ENCODE data around the gene SPRYD3.
"Not testable (repeated sequence)": the region's sequence is repeated elsewhere in the genome, so short reads cannot be mapped to it uniquely, and the experiment has no call there.

SPRYD3 gene

GRCh38 chr12:53113951-53114350 lies 34.8 kb upstream of the SPRYD3 start:
- no peaks in the 10 kb centered on the region for H3K27me3 ChIP-seq (ENCODE audit: insufficient read depth, low read length)
- peak overlapping the region; percentile 54 for H3K27ac ChIP-seq (ENCODE audit: low read depth, low read length, poor library complexity, severe bottlenecking)

GRCh38 chr12:53113136-53113705 lies 34.0 kb upstream of the SPRYD3 start:
- H3F3A ChIP-seq (ENCODE audit: insufficient read depth, low read length), result no peaks in the 10 kb centered on the region
- no peak for TF ChIP-seq CTCF (IDR thresholded peaks at IDR 0.05; ENCODE audit: low read length)
- TF ChIP-seq EZH2 (IDR thresholded peaks at IDR 0.05; ENCODE audit: borderline replicate concordance, low read length), result no peak
- peak overlapping the region; percentile 6; the same call in 1 of the 2 replicates for H3K4me2 ChIP-seq (ENCODE audit: low read length)
- no peaks in the 10 kb centered on the region for H3K79me2 ChIP-seq (ENCODE audit: insufficient read depth, low read length)
- peaks cover 22% of the 10 kb centered on the region for H3K4me1 ChIP-seq (ENCODE audit: insufficient read depth, low read length, severe bottlenecking)
- no peak overlapping the region for H2AFZ ChIP-seq (ENCODE audit: low read length)
- H3K9ac ChIP-seq (ENCODE audit: low read length), result no peak overlapping the region
- no peak overlapping the region for H3K4me3 ChIP-seq (ENCODE audit: low read depth, low read length, poor library complexity, severe bottlenecking)
- no peaks in the 10 kb centered on the region for H4K20me1 ChIP-seq (ENCODE audit: insufficient read depth, low read length)
- no peaks in the 10 kb centered on the region for H3K9me2 ChIP-seq (ENCODE audit: low read depth, low read length)
- peak overlapping the region; percentile 54 for H3K27ac ChIP-seq (ENCODE audit: low read depth, low read length, poor library complexity, severe bottlenecking)
- H3K27me3 ChIP-seq (ENCODE audit: insufficient read depth, low read length), result no peaks in the 10 kb centered on the region
- peaks cover 4% of the 10 kb centered on the region; the same call in 1 of the 2 replicates for H3K36me3 ChIP-seq (ENCODE audit: insufficient read depth, low read length)
- no peaks in the 10 kb centered on the region for H3K9me3 ChIP-seq (ENCODE audit: low read length)

More at GRCh38 chr12:53113951-53114350, 34.8 kb upstream of the SPRYD3 start:
- Histone ChIP-seq H3K9me3 (ENCODE audit: low read length) (no peaks in the 10 kb centered on the region), H3K4me2 (ENCODE audit: low read length) (no peak overlapping the region), H3K79me2 (ENCODE audit: insufficient read depth, low read length) (no peaks in the 10 kb centered on the region), H2AFZ (ENCODE audit: low read length) (no peak overlapping the region), H3K4me1 (ENCODE audit: insufficient read depth, low read length, severe bottlenecking) (peaks cover 22% of the 10 kb centered on the region), H4K20me1 (ENCODE audit: insufficient read depth, low read length) (no peaks in the 10 kb centered on the region), H3K9ac (ENCODE audit: low read length) (no peak overlapping the region), H3F3A (ENCODE audit: insufficient read depth, low read length) (no peaks in the 10 kb centered on the region), H3K9me2 (ENCODE audit: low read depth, low read length) (no peaks in the 10 kb centered on the region), H3K36me3 (ENCODE audit: insufficient read depth, low read length) (no peaks in the 10 kb centered on the region), H3K4me3 (ENCODE audit: low read depth, low read length, poor library complexity, severe bottlenecking) (no peak overlapping the region)
- TF ChIP-seq CTCF (IDR thresholded peaks at IDR 0.05; ENCODE audit: low read length) (no peak), EZH2 (IDR thresholded peaks at IDR 0.05; ENCODE audit: borderline replicate concordance, low read length) (no peak)

GRCh38 chr12:53112431-53112830 lies 33.2 kb upstream of the SPRYD3 start:
- not testable (repeated sequence) for H3K27ac ChIP-seq (ENCODE audit: low read depth, low read length, poor library complexity, severe bottlenecking); H3K9ac ChIP-seq (ENCODE audit: low read length); H3K4me2 ChIP-seq (ENCODE audit: low read length); H3K4me3 ChIP-seq (ENCODE audit: low read depth, low read length, poor library complexity, severe bottlenecking); H3F3A ChIP-seq (ENCODE audit: insufficient read depth, low read length); H3K36me3 ChIP-seq (ENCODE audit: insufficient read depth, low read length); H4K20me1 ChIP-seq (ENCODE audit: insufficient read depth, low read length); H3K79me2 ChIP-seq (ENCODE audit: insufficient read depth, low read length); H3K27me3 ChIP-seq (ENCODE audit: insufficient read depth, low read length); H3K9me2 ChIP-seq (ENCODE audit: low read depth, low read length); H2AFZ ChIP-seq (ENCODE audit: low read length); H3K9me3 ChIP-seq (ENCODE audit: low read length)
- peaks cover 22% of the 10 kb centered on the region for H3K4me1 ChIP-seq (ENCODE audit: insufficient read depth, low read length, severe bottlenecking)

GRCh38 chr12:53107122-53107521 lies 27.9 kb upstream of the SPRYD3 start:
- no peak overlapping the region for H2AFZ ChIP-seq (ENCODE audit: low read length)
- no peaks in the 10 kb centered on the region for H4K20me1 ChIP-seq (ENCODE audit: insufficient read depth, low read length)
- H3K4me2 ChIP-seq (ENCODE audit: low read length), result no peak overlapping the region
- no peak overlapping the region for H3K4me3 ChIP-seq (ENCODE audit: low read depth, low read length, poor library complexity, severe bottlenecking)
- H3F3A ChIP-seq (ENCODE audit: insufficient read depth, low read length), result no peaks in the 10 kb centered on the region
- TF ChIP-seq CTCF (IDR thresholded peaks at IDR 0.05; ENCODE audit: low read length), result no peak
- no peak for TF ChIP-seq EZH2 (IDR thresholded peaks at IDR 0.05; ENCODE audit: borderline replicate concordance, low read length)
- H3K36me3 ChIP-seq (ENCODE audit: insufficient read depth, low read length), result peaks cover 9% of the 10 kb centered on the region; the same call in 1 of the 2 replicates
- no peak overlapping the region for H3K9ac ChIP-seq (ENCODE audit: low read length)
- H3K4me1 ChIP-seq (ENCODE audit: insufficient read depth, low read length, severe bottlenecking), result peaks cover 27% of the 10 kb centered on the region
- H3K79me2 ChIP-seq (ENCODE audit: insufficient read depth, low read length), result no peaks in the 10 kb centered on the region
- no peaks in the 10 kb centered on the region for H3K9me3 ChIP-seq (ENCODE audit: low read length)
- H3K27ac ChIP-seq (ENCODE audit: low read depth, low read length, poor library complexity, severe bottlenecking), result no peak overlapping the region
- H3K9me2 ChIP-seq (ENCODE audit: low read depth, low read length), result no peaks in the 10 kb centered on the region
- H3K27me3 ChIP-seq (ENCODE audit: insufficient read depth, low read length), result no peaks in the 10 kb centered on the region
